DMS153 treated with DMSO at 0.1 percent for 48 hours (cell line): Measurements from ENCODE around the gene CHMP5.
"Not testable (repeated sequence)": the region's sequence is repeated elsewhere in the genome, so short reads cannot be mapped to it uniquely, and the experiment has no call there.

ENCODE experiments used
- DNase-seq: peaks from one replicate; lab custom pipeline; 2025; ENCODE audit not compliant: unreplicated experiment; lab: John Stamatoyannopoulos, UW

CHMP5 gene

GRCh38 chr9:33310748-33311147 lies 45.9 kb downstream of the CHMP5 start:
- DNase-seq, result no peak

GRCh38 chr9:33311953-33312352 lies 47.1 kb downstream of the CHMP5 start:
- no peak for DNase-seq

DNA sequence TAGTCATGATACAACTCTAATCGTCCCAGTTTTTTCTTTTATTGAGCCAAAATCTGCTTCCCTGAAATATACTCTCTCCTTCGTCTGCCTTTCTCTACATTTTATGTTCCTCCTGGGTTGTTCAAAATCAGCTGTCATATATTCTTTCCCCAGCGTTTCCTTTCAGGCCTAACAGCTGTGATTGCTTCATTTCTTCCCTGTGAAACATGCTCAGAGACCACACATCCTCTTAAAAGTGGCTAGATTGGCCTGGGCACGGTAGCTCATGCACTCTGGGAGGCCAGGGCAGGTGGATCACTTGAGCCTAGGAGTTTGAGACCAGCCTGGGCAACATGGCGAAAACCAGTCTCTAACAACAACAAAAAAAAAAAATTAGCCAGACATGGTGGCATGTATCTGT lies 50.5 kb downstream of the CHMP5 start:
- no peak for DNase-seq

DNA sequence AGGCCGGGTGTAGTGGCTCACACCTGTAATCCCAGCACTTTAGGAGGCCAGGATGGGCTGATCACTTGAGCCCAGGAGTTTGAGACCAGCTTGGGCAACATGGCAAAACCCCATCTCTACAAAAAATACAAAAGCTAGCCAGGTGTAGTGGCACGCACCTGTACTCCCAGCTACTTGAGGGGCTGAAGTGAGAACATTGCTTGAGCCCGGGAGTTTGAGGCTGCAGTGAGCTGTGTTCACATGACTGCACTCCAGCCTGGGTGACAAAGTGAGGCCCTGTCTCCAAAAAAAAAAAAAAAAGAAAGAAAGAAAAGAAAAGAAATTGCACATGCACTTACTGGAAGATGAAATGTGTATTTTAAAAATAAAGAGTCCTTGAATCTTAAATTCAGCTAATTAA lies 52.3 kb downstream of the CHMP5 start:
- not testable (repeated sequence) for DNase-seq

GRCh38 chr9:33318225-33318624 lies 53.4 kb downstream of the CHMP5 start:
- no peak for DNase-seq

GRCh38 chr9:33318781-33319180 lies 53.9 kb downstream of the CHMP5 start:
- no peak for DNase-seq

- DNase-seq, result no peak
These were observed 55.4 kb downstream of the CHMP5 start for GRCh38 chr9:33320230-33320567.

DNA sequence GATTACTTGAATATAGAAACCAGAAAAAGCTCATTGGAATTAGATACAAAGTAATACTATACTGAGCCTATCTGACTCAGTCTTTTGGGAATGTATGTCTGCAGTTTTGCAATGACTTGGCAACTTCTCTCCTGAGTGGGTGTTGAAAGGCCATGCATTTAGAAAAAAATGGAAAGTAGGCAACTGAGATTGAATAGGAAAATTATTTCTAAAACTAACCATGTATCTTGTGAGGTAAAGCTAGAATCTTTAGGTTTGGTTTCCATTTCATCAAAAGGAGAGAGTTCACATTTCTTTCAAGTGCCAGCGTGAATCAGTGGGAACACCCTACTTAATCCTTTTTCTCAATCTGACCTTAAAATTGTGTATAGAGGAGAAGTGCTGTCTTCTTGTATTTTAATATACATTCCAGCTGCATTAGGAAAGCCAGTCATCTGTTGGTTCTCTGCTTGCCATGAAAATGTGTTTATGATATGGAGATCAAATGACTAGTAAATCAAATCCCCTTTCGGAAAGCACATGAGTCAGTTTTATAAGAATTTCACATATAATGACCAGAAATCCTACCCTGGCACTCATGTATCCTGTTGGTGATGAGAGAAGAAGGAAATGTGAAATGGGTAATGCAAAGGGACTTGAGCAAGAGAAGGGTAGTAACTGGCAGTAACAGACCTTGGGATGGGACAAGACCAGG lies 55.9 kb downstream of the CHMP5 start:
- no peak for DNase-seq

DNA sequence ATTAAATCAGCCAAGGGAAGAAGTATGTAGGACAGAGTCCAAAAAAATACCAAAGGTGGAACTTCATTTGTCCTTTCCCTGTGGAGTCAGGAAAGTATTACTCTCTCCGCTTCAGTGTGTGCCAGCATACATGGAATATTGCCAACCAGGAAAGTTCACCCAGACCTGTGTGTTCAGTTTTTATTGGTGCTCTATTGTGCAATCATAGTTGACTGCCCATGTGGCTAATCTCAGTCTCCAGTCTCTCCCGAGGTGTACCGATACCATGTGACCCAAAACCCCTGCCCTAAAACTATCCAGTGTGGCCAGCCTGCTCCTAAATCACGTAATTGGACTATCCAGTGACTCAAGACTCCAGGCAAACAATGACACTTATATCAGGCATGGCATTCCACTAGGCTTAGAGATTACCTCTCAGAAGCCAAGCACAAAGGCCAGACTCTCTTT lies 64.3 kb downstream of the CHMP5 start:
- no peak for DNase-seq

- no peak for DNase-seq
These were observed 65.1 kb downstream of the CHMP5 start for GRCh38 chr9:33329979-33330378.

GRCh38 chr9:33331377-33331891 lies 66.6 kb downstream of the CHMP5 start:
- no peak for DNase-seq
